ENCODE measurements around the gene GCK. TPM values are rescaled to one million over a fixed set of nuclear protein-coding genes. Genes with fewer than 3 reads are reported as not detected.

The GCK gene
- polyA plus RNA-seq, 3 donors = 3.0 to 5.6 (median 4.7) TPM

GRCh38 chr7:44120395-44120794, 68.8 kb downstream of the GCK start:
- DNase-seq = no peak

- DNase-seq = no peak
Measured at GRCh38 chr7:44119829-44120380, 69.3 kb downstream of the GCK start.

GRCh38 chr7:44117801-44118429, 71.3 kb downstream of the GCK start:
- DNase-seq = no peak

GRCh38 chr7:44116789-44117666, 72.2 kb downstream of the GCK start:
- no peak for DNase-seq

- no peak for DNase-seq
Measured at GRCh38 chr7:44116087-44116788, 73.0 kb downstream of the GCK start.

- no peak for DNase-seq
Measured at GRCh38 chr7:44114586-44115310, 74.5 kb downstream of the GCK start.

- DNase-seq = no peak
Measured at GRCh38 chr7:44113764-44114354, 75.4 kb downstream of the GCK start.

- DNase-seq = no peak
Measured at GRCh38 chr7:44112997-44113763, 76.1 kb downstream of the GCK start.

- no peak for DNase-seq
Measured at GRCh38 chr7:44112231-44112996, 76.8 kb downstream of the GCK start.

GRCh38 chr7:44111761-44112160, 77.5 kb downstream of the GCK start:
- no peak for DNase-seq

- no peak for DNase-seq
Measured at GRCh38 chr7:44110719-44111635, 78.3 kb downstream of the GCK start.

- no peak for DNase-seq
Measured at GRCh38 chr7:44109991-44110390, 79.2 kb downstream of the GCK start.

GRCh38 chr7:44108768-44109750, 80.2 kb downstream of the GCK start:
- no peak for DNase-seq

- no peak for DNase-seq
Measured at GRCh38 chr7:44107961-44108767, 81.1 kb downstream of the GCK start.

GRCh38 chr7:44107116-44107960, 81.9 kb downstream of the GCK start:
- no peak for DNase-seq

Measured in renal pelvis (tissue), 4 donors.